Omental fat pad (tissue), 4 donors: ENCODE data around the gene EFL1. TPM values are rescaled to one million over a fixed set of nuclear protein-coding genes. Genes with fewer than 3 reads are reported as not detected.

Experiments
- ATAC-seq: fragments of 150-250 bp; one replicate; pipeline ENCODE4 v1.9.1; 2016; ENCODE audit warnings: mild to moderate bottlenecking, moderate library complexity; ENCODE audit not compliant: low FRiP score
- DNase-seq: peaks from one replicate; pipeline ENCODE4 v3.0.0-alpha.2; 2019; ENCODE audit warnings: low spot score
- CTCF ChIP-seq, 3 donors: fragments of 450-650 bp; IDR thresholded peaks; one replicate each; pipeline ENCODE4 v1.5.1; 2016 to 2017; ENCODE audit warnings: antibody characterized with exemption in 3 of 3, mild to moderate bottlenecking in 3 of 3, moderate library complexity in 2 of 3
- total RNA-seq, 4 donors: library from RNA; depleted of rRNA; stranded (reverse); fragments of >200 nt; gene quantifications; one replicate each; pipeline ENCODE4 v1.1.0, GENCODE V29; 2016

EFL1 gene
- total RNA-seq, 4 donors from 2014 or later = 11.9 to 15.9 (median 14.8) TPM

- no peak for TF ChIP-seq CTCF (IDR thresholded peaks at IDR 0.05)
- DNase-seq = no peak
- no peak for ATAC-seq
Measured at GRCh38 chr15:82178061-82178460, 84.5 kb downstream of the EFL1 start.

GRCh38 chr15:82177291-82178010 is 85.1 kb downstream of the EFL1 start:
- DNase-seq = no peak

GRCh38 chr15:82176542-82176941 is 86.0 kb downstream of the EFL1 start:
- ATAC-seq = no peak
- TF ChIP-seq CTCF (IDR thresholded peaks at IDR 0.05) = no peak

More at GRCh38 chr15:82177291-82178010, 85.1 kb downstream of the EFL1 start:
- no peak for TF ChIP-seq CTCF (IDR thresholded peaks at IDR 0.05)
- no peak for ATAC-seq

GRCh38 chr15:82174471-82175235 is 87.9 kb downstream of the EFL1 start:
- DNase-seq (no peak), ATAC-seq (no peak)
- TF ChIP-seq CTCF (IDR thresholded peaks at IDR 0.05) = no peak

More at GRCh38 chr15:82176542-82176941, 86.0 kb downstream of the EFL1 start:
- DNase-seq = no peak

GRCh38 chr15:82173108-82173507 is 89.4 kb downstream of the EFL1 start:
- no peak for TF ChIP-seq CTCF (IDR thresholded peaks at IDR 0.05)
- ATAC-seq (no peak), DNase-seq (no peak)

- TF ChIP-seq CTCF (IDR thresholded peaks at IDR 0.05) = no peak
- ATAC-seq = no peak
- DNase-seq = no peak
Measured at GRCh38 chr15:82172506-82172905, 90.0 kb downstream of the EFL1 start.
